SU-DHL-6 (cell line): ENCODE results near the gene KMT2A.

ENCODE experiments used
- H2AFZ ChIP-seq: fragments of 200-600 bp; sonication (generic); 2 replicates; pipeline ENCODE4 v1.6.1; 2014; ENCODE audit warnings: low read depth, mild to moderate bottlenecking, moderate library complexity, mixed read lengths, antibody characterized with exemption, low read length; ENCODE audit not compliant: severe bottlenecking
- H3F3A ChIP-seq: fragments of 200-600 bp; shearing (Covaris generic); 2 replicates; pipeline ENCODE4 v1.6.0; 2016; ENCODE audit warnings: antibody characterized with exemption, mild to moderate bottlenecking; ENCODE audit not compliant: insufficient read depth
- H3K27ac ChIP-seq: fragments of 200-600 bp; sonication (generic); 2 replicates; pipeline ENCODE4 v1.5.1; 2016; ENCODE audit warnings: low read depth, mild to moderate bottlenecking, low read length, moderate library complexity, mixed read lengths
- H3K27me3 ChIP-seq: fragments of 200-600 bp; sonication (generic), shearing (Covaris generic); 2 replicates; pipeline ENCODE4 v1.6.0; 2014; ENCODE audit warnings: mild to moderate bottlenecking, low read length
- H3K36me3 ChIP-seq: fragments of 200-600 bp; sonication (generic); 2 replicates; pipeline ENCODE4 v1.6.1; 2014; ENCODE audit warnings: mild to moderate bottlenecking, low read length, mixed read lengths
- H3K4me2 ChIP-seq: fragments of 300-600, 200-600 bp; shearing (Covaris generic), sonication (generic); 2 replicates; pipeline ENCODE4 v1.6.0; 2014; ENCODE audit warnings: low read length, low read depth, mild to moderate bottlenecking; ENCODE audit not compliant: poor library complexity, severe bottlenecking
- H3K4me3 ChIP-seq: fragments of 200-600 bp; sonication (generic); 2 replicates; pipeline ENCODE4 v1.5.1; 2014; ENCODE audit warnings: antibody characterized with exemption, low read length, mild to moderate bottlenecking, mixed read lengths; ENCODE audit not compliant: insufficient read depth, poor library complexity, severe bottlenecking
- H3K79me2 ChIP-seq: fragments of 200-600 bp; sonication (generic); 2 replicates; pipeline ENCODE4 v1.6.1; 2014; ENCODE audit warnings: mild to moderate bottlenecking, low read length, moderate library complexity; ENCODE audit not compliant: insufficient read depth
- H3K9ac ChIP-seq: fragments of 200-600 bp; sonication (generic); 2 replicates; pipeline ENCODE4 v1.7.0; 2014; ENCODE audit warnings: mild to moderate bottlenecking, low read length
- H3K9me2 ChIP-seq: fragments of 200-600 bp; sonication (generic); replicated peaks from 2 replicates; pipeline ENCODE4 v1.6.1; 2014; ENCODE audit warnings: low read length; ENCODE audit not compliant: insufficient read depth
- H3K9me3 ChIP-seq: fragments of 200-600 bp; sonication (generic); 2 replicates; pipeline ENCODE4 v1.6.1; 2014; ENCODE audit warnings: low read length, mixed read lengths; ENCODE audit not compliant: insufficient read depth
- H4K20me1 ChIP-seq: fragments of 200-600 bp; sonication (generic); 2 replicates; pipeline ENCODE4 v1.6.1; 2014; ENCODE audit warnings: low read depth, mild to moderate bottlenecking, antibody characterized with exemption, low read length, moderate library complexity, mixed read lengths
- CTCF ChIP-seq: fragments of 200-600 bp; sonication (generic); IDR thresholded peaks from one replicate; pipeline ENCODE4 v1.5.1; 2017; ENCODE audit warnings: antibody characterized with exemption, mild to moderate bottlenecking, low read length, moderate library complexity; ENCODE audit not compliant: insufficient read depth, poor library complexity, severe bottlenecking
- EZH2phosphoT487 ChIP-seq: fragments of 200-600 bp; sonication (generic), shearing (Covaris generic); conservative IDR thresholded peaks from 2 replicates; pipeline ENCODE4 v1.6.1; 2018; ENCODE audit warnings: mild to moderate bottlenecking, antibody characterized with exemption, low read length, moderate library complexity, mixed read lengths

KMT2A gene

DNA sequence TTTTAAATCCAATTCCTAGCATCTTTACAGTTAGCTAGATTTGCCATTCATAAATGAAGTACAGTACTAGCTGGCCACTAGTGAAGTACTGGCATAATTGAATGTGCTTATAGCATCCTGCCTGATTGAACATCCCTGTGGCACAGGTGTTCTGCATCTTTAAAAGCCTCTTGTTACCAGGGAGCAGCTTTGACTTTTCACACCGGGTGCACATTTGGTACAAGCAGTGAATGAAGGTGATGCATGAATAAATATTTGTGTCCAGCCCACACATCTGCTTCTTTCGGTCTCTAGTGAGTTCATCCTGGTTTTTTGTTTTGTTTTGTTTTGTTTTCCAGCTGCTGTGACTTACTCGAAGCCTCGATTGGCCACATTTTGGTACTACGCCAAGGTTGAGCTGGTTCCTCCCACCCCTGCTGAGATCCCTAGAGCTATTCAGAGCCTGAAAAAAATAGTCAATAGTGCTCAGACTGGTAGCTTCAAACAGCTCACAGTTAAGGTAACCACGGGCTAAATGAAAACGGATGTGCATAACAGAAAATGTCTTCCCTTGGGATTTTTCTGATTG, 29.6 kb upstream of the KMT2A start:
- Histone ChIP-seq H3K9me3 (no peaks in the 10 kb centered on the region), H3K9ac (no peak overlapping the region), H2AFZ (no peak overlapping the region), H3K36me3 (peaks cover 36% of the 10 kb centered on the region), H3K27ac (no peak overlapping the region), H3K27me3 (no peaks in the 10 kb centered on the region), H3K4me3 (no peak overlapping the region), H4K20me1 (peaks cover 30% of the 10 kb centered on the region), H3K4me2 (no peak overlapping the region), H3K79me2 (peaks cover 75% of the 10 kb centered on the region), H3K9me2 (no peaks in the 10 kb centered on the region), H3F3A (peaks cover 9% of the 10 kb centered on the region)
- no peak for TF ChIP-seq EZH2phosphoT487
- no peak for TF ChIP-seq CTCF

GRCh38 chr11:118410055-118410745, 26.1 kb upstream of the KMT2A start:
- H2AFZ ChIP-seq = no peak overlapping the region
- H3K27ac ChIP-seq = no peak overlapping the region
- H3K27me3 ChIP-seq = no peaks in the 10 kb centered on the region
- H3K4me3 ChIP-seq = no peak overlapping the region
- H3K36me3 ChIP-seq = peaks cover 27% of the 10 kb centered on the region
- H4K20me1 ChIP-seq = peaks cover 9% of the 10 kb centered on the region
- no peak overlapping the region for H3K4me2 ChIP-seq
- no peaks in the 10 kb centered on the region for H3K9me2 ChIP-seq
- TF ChIP-seq EZH2phosphoT487 (no peak), CTCF (no peak)
- H3K9ac ChIP-seq = no peak overlapping the region
- no peaks in the 10 kb centered on the region for H3K9me3 ChIP-seq
- peaks cover 40% of the 10 kb centered on the region for H3K79me2 ChIP-seq
- H3F3A ChIP-seq = peaks cover 12% of the 10 kb centered on the region; the same call in 1 of the 2 replicates

DNA sequence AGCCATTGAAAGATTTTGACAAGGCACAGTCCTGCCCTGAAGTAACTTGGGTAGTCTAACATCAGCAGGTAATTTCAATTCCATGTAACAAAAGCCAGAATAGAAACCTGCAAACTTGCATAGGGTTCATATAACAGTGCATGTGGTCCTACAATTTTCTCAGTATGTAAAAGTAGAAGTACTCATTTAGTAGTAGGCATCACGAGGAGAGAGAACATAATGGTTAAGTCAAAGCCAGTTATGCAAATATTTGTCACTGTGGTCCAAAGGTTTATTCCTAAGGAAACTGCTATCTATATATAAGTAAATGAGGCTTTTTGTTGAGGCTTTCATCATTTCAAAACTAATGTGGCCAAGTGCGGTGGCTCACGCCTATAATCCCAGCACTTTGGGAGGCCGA, 24.8 kb upstream of the KMT2A start:
- Histone ChIP-seq H3K9me3 (no peaks in the 10 kb centered on the region), H3F3A (peaks cover 12% of the 10 kb centered on the region; the same call in 1 of the 2 replicates), H3K27me3 (no peaks in the 10 kb centered on the region), H4K20me1 (peaks cover 6% of the 10 kb centered on the region; the same call in 1 of the 2 replicates), H2AFZ (no peak overlapping the region), H3K9ac (no peak overlapping the region), H3K27ac (no peak overlapping the region), H3K4me3 (no peak overlapping the region), H3K36me3 (peaks cover 22% of the 10 kb centered on the region), H3K79me2 (peaks cover 27% of the 10 kb centered on the region), H3K4me2 (no peak overlapping the region), H3K9me2 (no peaks in the 10 kb centered on the region)
- TF ChIP-seq CTCF (no peak), EZH2phosphoT487 (no peak)
